GM10266 (cell line): ENCODE data around the gene LRIT1.

Experiments used
- DNase-seq: peaks from one replicate; pipeline ENCODE4 v3.0.0; 2012; ENCODE audit errors: extremely low spot score
- TF ChIP-seq, protein P1 (sequence below): IDR thresholded peaks from 2 replicates; pipeline ENCODE4 v1.5.1; 2012; ENCODE audit warnings: mild to moderate bottlenecking, low read depth; ENCODE audit not compliant: control insufficient read depth, insufficient read depth; ENCODE audit errors: missing control alignments

LRIT1 gene

DNA sequence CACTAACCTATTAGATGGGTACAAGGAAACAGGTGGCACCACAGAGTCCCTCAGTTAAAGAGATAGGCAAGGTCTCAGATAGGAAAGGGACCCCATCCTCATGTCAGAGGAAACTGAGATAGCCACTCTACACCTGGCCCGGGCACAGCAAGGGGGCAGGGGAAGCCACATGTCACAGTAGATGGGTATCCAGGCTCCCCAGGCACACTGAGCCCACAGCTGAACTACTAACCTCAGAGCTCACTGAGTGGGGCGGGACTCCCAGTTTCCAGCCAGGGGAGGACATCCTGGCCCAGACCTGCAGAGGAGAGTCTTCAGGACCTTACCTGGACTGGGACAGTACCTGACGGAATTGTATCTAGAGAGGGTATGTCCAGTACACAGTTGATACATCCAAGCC lies 50.7 kb downstream of the LRIT1 start:
- DNase-seq, result no peak
- TF ChIP-seq, protein P1, sequence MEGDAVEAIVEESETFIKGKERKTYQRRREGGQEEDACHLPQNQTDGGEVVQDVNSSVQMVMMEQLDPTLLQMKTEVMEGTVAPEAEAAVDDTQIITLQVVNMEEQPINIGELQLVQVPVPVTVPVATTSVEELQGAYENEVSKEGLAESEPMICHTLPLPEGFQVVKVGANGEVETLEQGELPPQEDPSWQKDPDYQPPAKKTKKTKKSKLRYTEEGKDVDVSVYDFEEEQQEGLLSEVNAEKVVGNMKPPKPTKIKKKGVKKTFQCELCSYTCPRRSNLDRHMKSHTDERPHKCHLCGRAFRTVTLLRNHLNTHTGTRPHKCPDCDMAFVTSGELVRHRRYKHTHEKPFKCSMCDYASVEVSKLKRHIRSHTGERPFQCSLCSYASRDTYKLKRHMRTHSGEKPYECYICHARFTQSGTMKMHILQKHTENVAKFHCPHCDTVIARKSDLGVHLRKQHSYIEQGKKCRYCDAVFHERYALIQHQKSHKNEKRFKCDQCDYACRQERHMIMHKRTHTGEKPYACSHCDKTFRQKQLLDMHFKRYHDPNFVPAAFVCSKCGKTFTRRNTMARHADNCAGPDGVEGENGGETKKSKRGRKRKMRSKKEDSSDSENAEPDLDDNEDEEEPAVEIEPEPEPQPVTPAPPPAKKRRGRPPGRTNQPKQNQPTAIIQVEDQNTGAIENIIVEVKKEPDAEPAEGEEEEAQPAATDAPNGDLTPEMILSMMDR, result no peak

DNA sequence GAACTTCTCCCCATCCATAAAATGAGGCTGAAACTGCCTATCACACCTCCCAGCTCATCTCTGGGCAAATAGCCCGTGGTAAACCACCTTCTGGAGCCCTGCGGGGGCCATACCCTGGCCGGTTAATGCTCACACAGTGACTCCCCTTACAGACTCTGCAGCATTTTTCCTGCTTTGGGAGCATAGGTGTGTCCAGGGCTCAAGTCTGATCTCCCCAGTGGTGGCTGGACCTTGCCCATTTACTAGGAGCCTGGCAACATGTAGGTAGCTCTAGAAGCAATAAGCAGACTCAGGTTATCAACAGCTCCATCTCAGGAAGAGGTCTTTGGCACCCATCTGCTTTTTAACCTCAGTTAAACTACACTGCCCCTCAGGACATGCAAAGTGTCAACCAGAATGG lies 52.5 kb downstream of the LRIT1 start:
- TF ChIP-seq, protein P1, result no peak
- no peak for DNase-seq

DNA sequence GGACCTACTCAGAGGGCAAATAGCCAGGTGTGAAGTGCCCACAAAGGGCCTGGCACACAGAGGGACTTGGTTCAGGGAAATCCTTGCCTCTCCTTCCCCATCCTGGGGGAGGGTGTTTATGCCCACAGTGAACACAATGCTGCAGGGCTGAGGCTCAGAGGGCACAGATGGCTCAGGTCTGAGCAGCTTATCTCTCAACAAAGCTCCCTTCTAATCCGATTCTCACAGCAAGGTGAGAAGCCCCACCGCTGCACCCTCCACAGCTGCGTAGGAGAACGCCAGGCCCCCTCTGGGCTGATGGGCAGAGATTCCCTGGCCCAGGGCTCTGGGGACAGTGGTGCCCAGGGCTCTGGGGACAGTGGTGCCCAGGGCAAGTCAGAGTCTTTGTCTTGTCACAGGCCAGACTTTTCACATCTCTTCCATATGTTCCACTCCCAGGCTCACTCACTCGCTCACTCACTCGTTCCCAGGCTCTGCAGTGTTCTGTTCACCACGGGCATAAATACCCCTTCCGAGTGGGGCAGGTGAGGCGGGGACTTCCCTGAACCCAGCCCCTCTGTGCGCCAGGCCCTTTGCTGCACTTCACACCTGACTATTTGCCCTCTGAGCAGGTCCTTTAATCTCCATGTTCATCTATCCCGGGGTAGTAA lies 55.7 kb downstream of the LRIT1 start:
- DNase-seq, result no peak
- TF ChIP-seq, protein P1, result no peak

DNA sequence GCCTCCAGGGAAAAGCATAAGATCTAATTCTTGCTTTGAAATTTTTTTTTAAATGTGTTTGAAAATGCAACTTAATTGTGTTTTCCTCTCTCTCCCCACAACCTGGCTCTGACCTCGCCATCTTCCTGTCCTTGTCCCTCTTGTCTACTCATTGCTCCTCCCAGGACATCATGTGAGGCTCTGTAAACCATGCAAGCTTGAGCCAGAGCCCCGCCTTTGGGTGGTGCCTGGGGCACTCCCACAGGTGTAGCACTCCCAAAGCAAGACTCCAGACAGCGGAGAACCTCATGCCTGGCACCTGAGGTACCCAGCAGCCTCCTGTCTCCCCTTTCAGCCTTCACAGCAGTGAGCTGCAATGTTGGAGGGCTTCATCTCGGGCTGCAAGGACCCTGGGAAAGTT lies 56.8 kb downstream of the LRIT1 start:
- TF ChIP-seq, protein P1, result no peak
- DNase-seq, result no peak

DNA sequence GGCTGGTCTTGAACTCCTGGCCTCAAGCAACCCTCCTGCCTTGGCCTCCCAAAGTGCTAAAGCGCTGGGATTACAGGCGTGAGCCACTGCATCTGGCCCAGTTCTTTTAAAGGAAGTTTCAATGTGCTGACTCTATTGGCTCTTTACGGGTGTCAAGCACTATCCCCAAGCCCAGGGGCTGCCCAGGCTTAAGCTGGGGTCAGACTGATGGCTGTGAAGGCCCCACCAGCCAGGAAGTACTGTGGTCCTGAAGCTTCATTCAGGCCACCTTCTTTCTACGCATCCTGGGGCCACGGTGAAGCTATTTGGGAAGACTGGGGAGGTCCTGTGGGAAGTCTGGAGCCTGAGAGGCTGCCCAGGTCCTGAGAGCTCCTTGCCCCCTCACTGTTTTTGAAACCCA lies 59.7 kb downstream of the LRIT1 start:
- TF ChIP-seq, protein P1, result no peak

More for the DNA sequence above, 59.7 kb downstream of the LRIT1 start:
- DNase-seq, result no peak
